Measurements from ENCODE around the gene CHMP1A.

CHMP1A gene

GRCh38 chr16:89595330-89596060, 62.0 kb downstream of the CHMP1A start:
- no peak overlapping the region for H3K4me3 ChIP-seq (ENCODE audit: low read depth, low read length)
- no peak for TF ChIP-seq CTCF (IDR thresholded peaks at IDR 0.05; ENCODE audit: borderline replicate concordance, insufficient read depth, low read depth, low read length)
